HG03097 (cell line): ENCODE data around the gene HAT1.

Experiments used
- ATAC-seq: cut with Tn5 transposase; IDR thresholded peaks from one replicate; pipeline ENCODE4 v1.9.1; 2021; ENCODE audit not compliant: unreplicated experiment, low FRiP score

The HAT1 gene

GRCh38 chr2:171913517-171913916 lies 8.7 kb upstream of the HAT1 start:
- ATAC-seq: no peak

- no peak for ATAC-seq
Measured at GRCh38 chr2:171919453-171919852, 2.8 kb upstream of the HAT1 start.

GRCh38 chr2:171921970-171922229 lies 361 bp upstream of the HAT1 start:
- no peak for ATAC-seq

- ATAC-seq: no peak
Measured at GRCh38 chr2:171923206-171923605, 945 bp downstream of the HAT1 start.

GRCh38 chr2:171924170-171924942 lies 2.1 kb downstream of the HAT1 start:
- no peak for ATAC-seq

- no peak for ATAC-seq
Measured at GRCh38 chr2:171930385-171930784, 8.1 kb downstream of the HAT1 start.

- ATAC-seq: no peak
Measured at GRCh38 chr2:171939058-171939742, 16.9 kb downstream of the HAT1 start.

- ATAC-seq: no peak
Measured at GRCh38 chr2:171939743-171940071, 17.4 kb downstream of the HAT1 start.

- ATAC-seq: no peak
Measured at GRCh38 chr2:171941316-171941699, 19.0 kb downstream of the HAT1 start.

GRCh38 chr2:171943869-171944268 lies 21.6 kb downstream of the HAT1 start:
- ATAC-seq: no peak

GRCh38 chr2:171952276-171952675 lies 30.0 kb downstream of the HAT1 start:
- ATAC-seq: no peak

- ATAC-seq: no peak
Measured at GRCh38 chr2:171952748-171953147, 30.5 kb downstream of the HAT1 start.

GRCh38 chr2:171956135-171956825 lies 34.0 kb downstream of the HAT1 start:
- no peak for ATAC-seq

- ATAC-seq: no peak
Measured at GRCh38 chr2:171957061-171957460, 34.8 kb downstream of the HAT1 start.

- no peak for ATAC-seq
Measured at GRCh38 chr2:171958475-171958874, 36.2 kb downstream of the HAT1 start.

GRCh38 chr2:171959998-171960397 lies 37.7 kb downstream of the HAT1 start:
- ATAC-seq: no peak

GRCh38 chr2:171960570-171960969 lies 38.3 kb downstream of the HAT1 start:
- no peak for ATAC-seq

- no peak for ATAC-seq
Measured at GRCh38 chr2:171963198-171963597, 40.9 kb downstream of the HAT1 start.

- no peak for ATAC-seq
Measured at GRCh38 chr2:171964308-171964707, 42.0 kb downstream of the HAT1 start.

- no peak for ATAC-seq
Measured at GRCh38 chr2:171965238-171965637, 43.0 kb downstream of the HAT1 start.

GRCh38 chr2:171965661-171966060 lies 43.4 kb downstream of the HAT1 start:
- no peak for ATAC-seq

- ATAC-seq: no peak
Measured at GRCh38 chr2:171966235-171966634, 44.0 kb downstream of the HAT1 start.
